Parathyroid adenoma (tissue), 2 donors: Measurements from ENCODE around the gene PLAAT4.

Experiments
- H2AFZ ChIP-seq: fragments of 300-600 bp; sonication (generic); one replicate; pipeline ENCODE4 v1.7.0; 2017; ENCODE audit warnings: antibody characterized with exemption, mild to moderate bottlenecking
- H3K27ac ChIP-seq: fragments of 300-600 bp; sonication (generic); one replicate; pipeline ENCODE4 v1.7.0; 2017
- H3K27me3 ChIP-seq: fragments of 300-600 bp; sonication (generic); one replicate; pipeline ENCODE4 v1.7.0; 2017; ENCODE audit warnings: low read length; ENCODE audit not compliant: control insufficient read depth, insufficient read depth
- H3K36me3 ChIP-seq: fragments of 300-600 bp; sonication (generic); one replicate; pipeline ENCODE4 v1.7.0; 2017; ENCODE audit warnings: low read length; ENCODE audit not compliant: control insufficient read depth, insufficient read depth
- H3K4me1 ChIP-seq: fragments of 300-600 bp; sonication (generic); one replicate; pipeline ENCODE4 v1.7.0; 2017; ENCODE audit warnings: control low read depth
- H3K4me2 ChIP-seq: fragments of 300-600 bp; sonication (generic); one replicate; pipeline ENCODE4 v1.7.0; 2017; ENCODE audit warnings: low read length
- H3K4me3 ChIP-seq: fragments of 300-600 bp; sonication (generic); one replicate; pipeline ENCODE4 v1.7.0; 2017; ENCODE audit warnings: low read depth, low read length
- H3K79me2 ChIP-seq: fragments of 300-600 bp; sonication (generic); one replicate; pipeline ENCODE4 v1.7.0; 2017; ENCODE audit warnings: control low read depth
- H3K9ac ChIP-seq: fragments of 300-600 bp; sonication (generic); one replicate; pipeline ENCODE4 v1.7.0; 2017; ENCODE audit warnings: mild to moderate bottlenecking
- H3K9me3 ChIP-seq: fragments of 300-600 bp; sonication (generic); one replicate; pipeline ENCODE4 v1.7.0; 2017; ENCODE audit warnings: low read length; ENCODE audit not compliant: control insufficient read depth
- CTCF ChIP-seq: fragments of 300-600 bp; sonication (generic); IDR thresholded peaks from one replicate; pipeline ENCODE4 v1.7.0; 2017; ENCODE audit warnings: antibody characterized with exemption, mild to moderate bottlenecking
- donor health status: primary hyperparathyroidism.

The PLAAT4 gene

GRCh38 chr11:63516109-63516508 is 20.5 kb upstream of the PLAAT4 start:
- Histone ChIP-seq H3K27ac (no peak overlapping the region), H3K36me3 (no peaks in the 10 kb centered on the region), H3K79me2 (no peaks in the 10 kb centered on the region), H3K27me3 (no peaks in the 10 kb centered on the region), H3K4me2 (no peak overlapping the region), H3K9me3 (no peaks in the 10 kb centered on the region), H3K4me1 (no peaks in the 10 kb centered on the region), H2AFZ (no peak overlapping the region), H3K9ac (no peak overlapping the region), H3K4me3 (no peak overlapping the region)
- TF ChIP-seq CTCF: no peak

GRCh38 chr11:63517156-63517555 is 19.5 kb upstream of the PLAAT4 start:
- H2AFZ ChIP-seq: no peak overlapping the region
- no peaks in the 10 kb centered on the region for H3K27me3 ChIP-seq
- no peak overlapping the region for H3K9ac ChIP-seq
- TF ChIP-seq CTCF: no peak
- no peak overlapping the region for H3K4me3 ChIP-seq
- H3K4me2 ChIP-seq: no peak overlapping the region
- H3K79me2 ChIP-seq: no peaks in the 10 kb centered on the region
- no peaks in the 10 kb centered on the region for H3K9me3 ChIP-seq
- no peaks in the 10 kb centered on the region for H3K36me3 ChIP-seq
- no peak overlapping the region for H3K27ac ChIP-seq
- no peaks in the 10 kb centered on the region for H3K4me1 ChIP-seq

- H3K36me3 ChIP-seq: no peaks in the 10 kb centered on the region
- H3K9ac ChIP-seq: no peak overlapping the region
- no peak overlapping the region for H2AFZ ChIP-seq
- no peak for TF ChIP-seq CTCF
- no peaks in the 10 kb centered on the region for H3K79me2 ChIP-seq
- no peaks in the 10 kb centered on the region for H3K4me1 ChIP-seq
- H3K27ac ChIP-seq: no peak overlapping the region
- H3K4me3 ChIP-seq: no peak overlapping the region
- H3K9me3 ChIP-seq: no peaks in the 10 kb centered on the region
- no peaks in the 10 kb centered on the region for H3K27me3 ChIP-seq
- H3K4me2 ChIP-seq: no peak overlapping the region
Measured at GRCh38 chr11:63518548-63518947, 18.1 kb upstream of the PLAAT4 start.

GRCh38 chr11:63520606-63521170 is 15.9 kb upstream of the PLAAT4 start:
- Histone ChIP-seq H3K27ac (no peak overlapping the region), H2AFZ (no peak overlapping the region), H3K9ac (no peak overlapping the region), H3K27me3 (no peaks in the 10 kb centered on the region), H3K4me2 (no peak overlapping the region), H3K36me3 (no peaks in the 10 kb centered on the region), H3K79me2 (no peaks in the 10 kb centered on the region), H3K4me1 (no peaks in the 10 kb centered on the region), H3K4me3 (no peak overlapping the region), H3K9me3 (no peaks in the 10 kb centered on the region)
- TF ChIP-seq CTCF: no peak

GRCh38 chr11:63521896-63522295 is 14.7 kb upstream of the PLAAT4 start:
- Histone ChIP-seq H3K36me3 (no peaks in the 10 kb centered on the region), H3K4me2 (no peak overlapping the region), H3K4me3 (no peak overlapping the region), H3K9ac (no peak overlapping the region), H2AFZ (no peak overlapping the region), H3K4me1 (no peaks in the 10 kb centered on the region), H3K79me2 (no peaks in the 10 kb centered on the region), H3K27me3 (no peaks in the 10 kb centered on the region), H3K9me3 (no peaks in the 10 kb centered on the region), H3K27ac (no peak overlapping the region)
- no peak for TF ChIP-seq CTCF
